Spinal cord (tissue), 10 donors: ENCODE data around the gene DCAF12L2. TPM values are rescaled to one million over a fixed set of nuclear protein-coding genes. Genes with fewer than 3 reads are reported as not detected.

ENCODE experiments used
- DNase-seq, 6 donors: peaks; one replicate each; pipeline versions ENCODE4 v3.0.0 to v3.0.0-alpha.2; 2013 to 2015; ENCODE audit warnings: low spot score in 6 of 6, low read depth in 4 of 6
- H3K27ac ChIP-seq: one replicate; pipeline ENCODE4 v1.5.1; 2013; ENCODE audit warnings: low read depth, low read length, control low read depth
- H3K27me3 ChIP-seq: one replicate; pipeline ENCODE4 v1.6.1; 2013; ENCODE audit warnings: low read length; ENCODE audit not compliant: control insufficient read depth, insufficient read depth
- H3K36me3 ChIP-seq: one replicate; pipeline ENCODE4 v1.6.1; 2013; ENCODE audit warnings: low read length; ENCODE audit not compliant: control insufficient read depth, insufficient read depth
- H3K4me1 ChIP-seq: one replicate; pipeline ENCODE4 v1.6.1; 2013; ENCODE audit warnings: low read length; ENCODE audit not compliant: control insufficient read depth, insufficient read depth
- H3K4me3 ChIP-seq: one replicate; pipeline ENCODE4 v1.5.1; 2013; ENCODE audit warnings: low read depth, low read length, control low read depth
- H3K9me3 ChIP-seq: one replicate; pipeline ENCODE4 v1.6.1; 2013; ENCODE audit warnings: low read length; ENCODE audit not compliant: control insufficient read depth, insufficient read depth
- WGBS: methylation state at CpG from one replicate; pipeline ENCODE4 v1.1.5; 2013; ENCODE audit warnings: missing lambda C conversion rate; ENCODE audit not compliant: insufficient coverage; 5-methylcytosine and 5-hydroxymethylcytosine counted together
- polyA plus RNA-seq, 2 donors: library from polyadenylated mRNA; unstranded; fragments of 120-200 nt; gene quantifications; one replicate each; pipeline ENCODE4 v1.2.1, GENCODE V29; 2013; ENCODE audit not compliant: insufficient read length in 2 of 2
- total RNA-seq, 2 donors: library from RNA; depleted of rRNA in 1 of 2; stranded (reverse); fragments of 120-200 nt in 1 of 2; fragments of >200 nt in 1 of 2; gene quantifications; one replicate each; pipeline versions ENCODE4 v1.2.3 to v1.2.4, GENCODE V29; 2013 to 2014
- donor health status: healthy.

The DCAF12L2 gene
- total and polyA plus RNA-seq, 4 donors, result 5.9 to 9.2 (median 7.6) TPM

- H3K27me3 ChIP-seq, result no peaks in the 10 kb centered on the region
- H3K9me3 ChIP-seq, result peaks cover 4% of the 10 kb centered on the region
- no peak overlapping the region for H3K4me3 ChIP-seq
- DNase-seq, result no peak
- 55% methylated on average over 1 of the region's 1 CpG for WGBS
- no peaks in the 10 kb centered on the region for H3K36me3 ChIP-seq
- H3K4me1 ChIP-seq, result no peaks in the 10 kb centered on the region
- no peak overlapping the region for H3K27ac ChIP-seq
These were observed 28.2 kb downstream of the DCAF12L2 start for GRCh38 chrX:126137899-126138298.

GRCh38 chrX:126124721-126125120 lies 41.4 kb downstream of the DCAF12L2 start:
- H3K4me1 ChIP-seq, result no peaks in the 10 kb centered on the region
- H3K9me3 ChIP-seq, result peaks cover 2% of the 10 kb centered on the region
- no peak overlapping the region for H3K4me3 ChIP-seq
- DNase-seq, result peak in 3 of 6 donors; percentile 0 to 35 (median 14)
- 11% methylated on average over 2 of the region's 2 CpGs for WGBS
- H3K36me3 ChIP-seq, result no peaks in the 10 kb centered on the region
- H3K27ac ChIP-seq, result no peak overlapping the region
- H3K27me3 ChIP-seq, result no peaks in the 10 kb centered on the region
